Body of pancreas (tissue), 4 donors: Measurements from ENCODE around the gene NEK10. TPM values are rescaled to one million over a fixed set of nuclear protein-coding genes. Genes with fewer than 3 reads are reported as not detected.

ENCODE experiments used
- ATAC-seq: fragments of 150-250 bp; one replicate; pipeline ENCODE4 v1.9.1; 2016
- DNase-seq, 4 donors: peaks; one replicate each; pipeline ENCODE4 v3.0.0-alpha.2; 2019
- H3K27ac ChIP-seq, 4 donors: fragments of 200-600 bp; sonication (generic); 1 replicate in 3 of 4; 2 replicates in 1 of 4; pipeline versions ENCODE4 v1.5.1 to v1.6.1; 2016 to 2019; ENCODE audit warnings: mild to moderate bottlenecking in 1 of 4, mixed read lengths in 1 of 4, moderate library complexity in 1 of 4
- H3K27me3 ChIP-seq, 2 donors: fragments of 200-600 bp; sonication (generic); one replicate each; pipeline ENCODE4 v1.6.0; 2016; ENCODE audit warnings: mild to moderate bottlenecking in 1 of 2
- H3K36me3 ChIP-seq, 2 donors: fragments of 200-600 bp; sonication (generic); replicated peaks in 1 of 2; 2 replicates each; pipeline ENCODE4 v1.5.1; 2016; ENCODE audit warnings: low read depth in 2 of 2; ENCODE audit not compliant: insufficient read depth in 1 of 2
- H3K4me1 ChIP-seq: fragments of 200-600 bp; sonication (generic); one replicate; pipeline ENCODE4 v1.6.0; 2016
- H3K4me3 ChIP-seq, 2 donors: fragments of 200-600 bp; sonication (generic); 1 replicate in 1 of 2; 2 replicates in 1 of 2; pipeline ENCODE4 v1.5.1; 2016 to 2019
- H3K9me3 ChIP-seq, 3 donors: fragments of 200-600 bp; sonication (generic); 1 replicate in 2 of 3; 2 replicates in 1 of 3; pipeline ENCODE4 v1.5.1; 2016
- POLR2A ChIP-seq, 3 donors: fragments of 450-650 bp; IDR thresholded peaks; one replicate each; pipeline ENCODE4 v1.6.1; 2016; ENCODE audit warnings: antibody characterized with exemption in 3 of 3, mild to moderate bottlenecking in 2 of 3
- WGBS, 2 donors: methylation state at CpG; one replicate each; pipeline ENCODE4 v1.1.5; 2017; 5-methylcytosine and 5-hydroxymethylcytosine counted together
- intact Hi-C: fragments of 100-400 bp; cut with DNase I; formaldehyde crosslinking; loops from one replicate; pipeline ENCODE4 v1.15.1; 2023
- total RNA-seq, 2 donors: library from RNA; depleted of rRNA; stranded (reverse); fragments of >200 nt; gene quantifications; one replicate each; pipeline ENCODE4 v1.1.0, GENCODE V29; 2016
- TF ChIP-seq, protein P1 (sequence below), 7 experiments: fragments of 450-650 bp in 4 of 7; fragments of 200-600 bp in 3 of 7; sonication (generic) in 3 of 7; IDR thresholded peaks; one replicate each; pipeline ENCODE4 v1.5.1; 2016 to 2019; ENCODE audit warnings: antibody characterized with exemption in 7 of 7

The NEK10 gene
- total RNA-seq, 2 donors from 2014 or later: 0.33 to 0.78 TPM

DNA sequence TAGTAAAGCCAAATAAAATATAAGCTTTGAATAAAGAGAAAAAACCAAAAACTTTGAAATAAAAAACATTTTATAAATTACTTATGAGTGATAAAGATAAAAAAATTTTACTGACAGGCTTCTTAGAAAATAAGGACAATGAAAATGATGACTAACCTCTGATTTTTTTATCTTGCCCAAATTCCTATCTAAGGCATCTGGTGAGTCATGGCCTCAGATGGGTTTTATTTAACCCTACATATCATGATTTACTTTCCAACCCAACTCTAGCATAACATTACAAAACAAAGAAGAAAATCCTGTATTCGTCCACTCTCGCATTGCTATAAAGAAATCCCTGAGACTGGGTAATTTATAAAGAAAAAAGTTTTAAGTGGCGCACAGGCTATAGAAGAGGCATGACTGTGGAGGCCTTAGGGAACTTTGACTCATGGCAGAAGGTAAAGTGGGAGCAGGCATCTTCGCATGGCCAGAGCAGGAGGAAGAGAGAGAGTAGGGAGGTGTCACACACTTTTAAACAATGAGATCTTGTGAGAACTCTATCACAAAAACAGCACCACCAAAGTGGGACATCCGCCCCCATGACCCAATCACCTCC is 152.1 kb downstream of the NEK10 start:
- DNase-seq (no peak), ATAC-seq (no peak)
- WGBS, 2 donors: 94 to 95% methylated on average over 5 of the region's 5 CpGs
- H3K36me3 ChIP-seq: no peaks in the 10 kb centered on the region
- H3K4me1 ChIP-seq: peaks cover 10% of the 10 kb centered on the region
- intact Hi-C loops: no loop called here
- TF ChIP-seq, protein P1, sequence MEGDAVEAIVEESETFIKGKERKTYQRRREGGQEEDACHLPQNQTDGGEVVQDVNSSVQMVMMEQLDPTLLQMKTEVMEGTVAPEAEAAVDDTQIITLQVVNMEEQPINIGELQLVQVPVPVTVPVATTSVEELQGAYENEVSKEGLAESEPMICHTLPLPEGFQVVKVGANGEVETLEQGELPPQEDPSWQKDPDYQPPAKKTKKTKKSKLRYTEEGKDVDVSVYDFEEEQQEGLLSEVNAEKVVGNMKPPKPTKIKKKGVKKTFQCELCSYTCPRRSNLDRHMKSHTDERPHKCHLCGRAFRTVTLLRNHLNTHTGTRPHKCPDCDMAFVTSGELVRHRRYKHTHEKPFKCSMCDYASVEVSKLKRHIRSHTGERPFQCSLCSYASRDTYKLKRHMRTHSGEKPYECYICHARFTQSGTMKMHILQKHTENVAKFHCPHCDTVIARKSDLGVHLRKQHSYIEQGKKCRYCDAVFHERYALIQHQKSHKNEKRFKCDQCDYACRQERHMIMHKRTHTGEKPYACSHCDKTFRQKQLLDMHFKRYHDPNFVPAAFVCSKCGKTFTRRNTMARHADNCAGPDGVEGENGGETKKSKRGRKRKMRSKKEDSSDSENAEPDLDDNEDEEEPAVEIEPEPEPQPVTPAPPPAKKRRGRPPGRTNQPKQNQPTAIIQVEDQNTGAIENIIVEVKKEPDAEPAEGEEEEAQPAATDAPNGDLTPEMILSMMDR (IDR thresholded peaks at IDR 0.05): no peak
- no peak for TF ChIP-seq POLR2A (IDR thresholded peaks at IDR 0.05)
- no peaks in the 10 kb centered on the region for H3K9me3 ChIP-seq
- no peak overlapping the region for H3K4me3 ChIP-seq
- H3K27me3 ChIP-seq: no peaks in the 10 kb centered on the region
- no peak overlapping the region for H3K27ac ChIP-seq

DNA sequence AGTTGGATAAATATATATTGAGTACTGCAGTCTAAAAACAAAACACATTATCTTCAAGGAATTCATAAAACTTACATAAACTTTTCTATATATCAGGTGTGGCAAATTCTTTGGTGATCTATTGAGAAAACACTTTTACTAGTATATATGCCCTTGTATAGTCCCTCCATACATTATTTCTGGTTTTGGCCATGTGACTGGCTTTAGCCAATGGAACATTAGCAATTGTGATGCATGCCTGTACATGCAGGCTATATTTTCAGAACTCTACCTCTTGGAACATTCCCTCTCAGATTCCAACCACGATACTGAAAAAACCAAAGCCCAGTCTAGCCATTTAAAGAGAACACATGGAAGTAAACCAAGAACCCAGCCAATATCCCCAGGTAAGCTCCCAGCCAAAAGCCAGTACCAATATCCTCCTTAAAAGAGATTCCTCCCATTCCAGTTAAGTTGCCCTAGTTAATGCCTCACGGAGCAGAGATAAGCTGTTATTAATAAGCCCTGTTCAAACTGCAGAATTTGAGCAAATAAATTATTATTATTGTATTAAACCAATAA is 152.8 kb downstream of the NEK10 start:
- H3K4me3 ChIP-seq: no peak overlapping the region
- H3K4me1 ChIP-seq: peaks cover 4% of the 10 kb centered on the region
- H3K27ac ChIP-seq: no peak overlapping the region
- no peak for DNase-seq
- H3K36me3 ChIP-seq: no peaks in the 10 kb centered on the region
- H3K27me3 ChIP-seq: no peaks in the 10 kb centered on the region
- TF ChIP-seq POLR2A (IDR thresholded peaks at IDR 0.05): no peak
- TF ChIP-seq, protein P1 (IDR thresholded peaks at IDR 0.05): no peak
- no peaks in the 10 kb centered on the region for H3K9me3 ChIP-seq
- intact Hi-C loops: no loop called here
- ATAC-seq: no peak
- 39 to 43% methylated on average over 2 of the region's 2 CpGs for WGBS, 2 donors

- H3K4me3 ChIP-seq: no peak overlapping the region
- WGBS, 2 donors: 62 to 74% methylated on average over 5 of the region's 5 CpGs
- no peaks in the 10 kb centered on the region for H3K27me3 ChIP-seq
- H3K9me3 ChIP-seq: no peaks in the 10 kb centered on the region
- no peak for ATAC-seq
- no peaks in the 10 kb centered on the region for H3K36me3 ChIP-seq
- DNase-seq: no peak
- H3K4me1 ChIP-seq: no peaks in the 10 kb centered on the region
- no peak for TF ChIP-seq POLR2A (IDR thresholded peaks at IDR 0.05)
- TF ChIP-seq, protein P1 (IDR thresholded peaks at IDR 0.05): no peak
- no peak overlapping the region for H3K27ac ChIP-seq
- intact Hi-C loops: no loop called here
Measured at GRCh38 chr3:27213450-27213849, 155.7 kb downstream of the NEK10 start.

GRCh38 chr3:27209617-27210264 is 159.4 kb downstream of the NEK10 start:
- H3K27ac ChIP-seq: no peak overlapping the region
- H3K4me1 ChIP-seq: no peaks in the 10 kb centered on the region
- TF ChIP-seq, protein P1 (IDR thresholded peaks at IDR 0.05): no peak
- TF ChIP-seq POLR2A (IDR thresholded peaks at IDR 0.05): no peak
- intact Hi-C loops: no loop called here
- no peaks in the 10 kb centered on the region for H3K9me3 ChIP-seq
- no peak overlapping the region for H3K4me3 ChIP-seq
- DNase-seq: no peak
- H3K27me3 ChIP-seq: no peaks in the 10 kb centered on the region
- ATAC-seq: no peak
- WGBS, 2 donors: 51 to 61% methylated on average over 3 of the region's 3 CpGs
- no peaks in the 10 kb centered on the region for H3K36me3 ChIP-seq
